Measurements from ENCODE around the gene ZSCAN21.

ZSCAN21 gene

GRCh38 chr7:100079024-100079560 is 29.5 kb downstream of the ZSCAN21 start:
- DNase-seq: no peak

- DNase-seq: peak; percentile 17
These were observed 31.4 kb downstream of the ZSCAN21 start for GRCh38 chr7:100080907-100081534.

- DNase-seq: peak; percentile 96
These were observed 32.0 kb downstream of the ZSCAN21 start, which contains the start of gene ZNF3 for GRCh38 chr7:100081535-100082102. TSS of gene ZNF3 (minus strand) at chr7:100081723. CDS start at chr7:100077357, 4,366 bp downstream.

GRCh38 chr7:100082978-100083377 is 33.4 kb downstream of the ZSCAN21 start:
- DNase-seq: no peak

- no peak for DNase-seq
These were observed 35.9 kb downstream of the ZSCAN21 start for GRCh38 chr7:100085515-100085914.

DNA sequence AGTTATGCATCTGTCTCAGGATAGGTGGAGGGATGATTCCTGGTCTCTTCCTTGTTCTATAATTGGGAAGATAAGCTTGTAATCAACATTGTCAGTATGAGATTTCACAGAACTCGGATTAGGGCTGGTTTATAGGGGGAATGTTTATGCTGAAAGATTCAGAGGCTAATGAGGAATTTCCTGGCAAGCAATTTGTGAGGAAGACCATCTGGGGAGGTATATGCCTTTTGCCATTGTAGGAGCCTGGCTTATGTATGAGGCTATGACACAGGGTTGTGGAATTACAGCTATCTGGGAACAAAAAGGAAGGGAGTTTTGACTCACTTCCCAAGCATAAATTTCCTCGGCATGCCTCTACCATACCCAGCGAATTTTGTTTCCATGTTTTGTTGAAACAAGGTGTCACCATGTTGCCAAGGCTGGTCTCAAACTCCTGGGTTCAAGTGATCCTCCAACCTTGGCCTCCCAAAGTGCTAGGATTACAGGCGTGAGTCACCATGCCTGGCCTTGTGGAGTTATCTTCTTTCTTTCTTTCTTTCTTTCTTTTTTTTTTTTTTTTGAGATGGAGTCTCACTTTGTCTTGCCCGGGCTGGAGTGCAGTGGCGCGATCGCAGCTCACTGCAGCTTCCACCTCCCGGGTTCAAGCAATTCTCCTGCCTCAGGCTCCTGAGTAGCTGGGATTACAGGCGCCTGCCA is 37.6 kb downstream of the ZSCAN21 start:
- DNase-seq: no peak

DNA sequence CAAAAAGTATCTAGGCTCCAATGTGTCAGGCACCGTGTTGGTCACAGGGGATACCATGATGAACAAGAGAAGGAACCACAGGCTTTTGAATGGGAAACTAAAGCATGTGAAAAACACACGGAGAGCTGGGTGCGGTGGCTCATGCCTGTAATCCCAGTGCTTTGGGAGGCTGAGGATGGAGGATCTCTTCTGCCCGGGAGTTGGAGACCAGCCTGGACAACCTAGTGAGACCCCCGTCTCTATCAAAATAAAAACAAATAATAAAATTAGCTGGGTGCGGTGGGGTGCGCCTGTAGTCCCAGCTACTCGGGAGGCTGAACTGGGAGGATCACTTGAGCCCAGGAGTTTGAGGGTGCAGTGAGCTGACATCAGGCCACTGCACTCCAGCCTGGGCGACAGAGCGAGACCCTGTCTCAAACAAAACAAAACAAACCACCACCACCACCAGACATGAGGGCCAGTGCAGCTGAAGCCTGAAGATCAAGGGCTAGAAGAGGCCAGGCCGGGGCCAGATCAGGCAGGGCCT is 38.6 kb downstream of the ZSCAN21 start:
- DNase-seq: no peak

GRCh38 chr7:100088621-100089457 is 39.3 kb downstream of the ZSCAN21 start, which contains the start of gene COPS6:
TSS of gene COPS6 (plus strand) at chr7:100088969. CDS start at chr7:100088991, 22 bp downstream.
- DNase-seq: peak; percentile 64

GRCh38 chr7:100089458-100090196 is 40.1 kb downstream of the ZSCAN21 start:
- DNase-seq: no peak

DNA sequence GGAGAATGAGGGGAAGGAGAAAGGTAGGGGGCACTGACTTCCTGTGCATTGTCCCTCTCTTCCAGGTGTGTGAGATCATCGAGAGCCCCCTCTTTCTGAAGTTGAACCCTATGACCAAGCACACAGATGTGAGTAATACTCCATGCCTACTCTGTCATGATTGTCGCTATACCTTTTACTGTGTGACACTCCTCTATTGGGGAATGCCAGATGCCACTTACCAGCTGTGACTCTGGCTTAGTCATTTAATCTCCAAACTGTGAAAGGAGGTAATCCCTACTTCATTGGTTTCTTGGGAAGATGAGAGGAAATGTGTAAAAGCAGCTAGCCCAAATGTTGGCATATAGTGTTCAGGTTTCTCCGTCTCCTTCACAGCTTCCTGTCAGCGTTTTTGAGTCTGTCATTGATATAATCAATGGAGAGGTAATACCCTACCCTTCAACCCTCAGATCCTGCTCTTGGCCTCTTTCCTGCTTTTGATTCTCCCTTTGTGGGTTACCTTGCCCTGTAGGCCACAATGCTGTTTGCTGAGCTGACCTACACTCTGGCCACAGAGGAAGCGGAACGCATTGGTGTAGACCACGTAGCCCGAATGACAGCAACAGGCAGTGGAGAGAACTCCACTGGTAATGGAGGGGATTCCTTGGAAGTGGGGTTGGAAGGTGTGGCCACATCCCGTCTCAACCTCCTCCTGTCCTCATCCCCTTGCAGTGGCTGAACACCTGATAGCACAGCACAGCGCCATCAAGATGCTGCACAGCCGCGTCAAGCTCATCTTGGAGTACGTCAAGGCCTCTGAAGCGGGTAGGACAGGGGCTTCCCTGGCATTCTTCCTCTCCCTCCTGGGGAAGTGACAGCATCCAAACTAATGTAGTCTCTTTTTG is 41.2 kb downstream of the ZSCAN21 start:
- no peak for DNase-seq

DNA sequence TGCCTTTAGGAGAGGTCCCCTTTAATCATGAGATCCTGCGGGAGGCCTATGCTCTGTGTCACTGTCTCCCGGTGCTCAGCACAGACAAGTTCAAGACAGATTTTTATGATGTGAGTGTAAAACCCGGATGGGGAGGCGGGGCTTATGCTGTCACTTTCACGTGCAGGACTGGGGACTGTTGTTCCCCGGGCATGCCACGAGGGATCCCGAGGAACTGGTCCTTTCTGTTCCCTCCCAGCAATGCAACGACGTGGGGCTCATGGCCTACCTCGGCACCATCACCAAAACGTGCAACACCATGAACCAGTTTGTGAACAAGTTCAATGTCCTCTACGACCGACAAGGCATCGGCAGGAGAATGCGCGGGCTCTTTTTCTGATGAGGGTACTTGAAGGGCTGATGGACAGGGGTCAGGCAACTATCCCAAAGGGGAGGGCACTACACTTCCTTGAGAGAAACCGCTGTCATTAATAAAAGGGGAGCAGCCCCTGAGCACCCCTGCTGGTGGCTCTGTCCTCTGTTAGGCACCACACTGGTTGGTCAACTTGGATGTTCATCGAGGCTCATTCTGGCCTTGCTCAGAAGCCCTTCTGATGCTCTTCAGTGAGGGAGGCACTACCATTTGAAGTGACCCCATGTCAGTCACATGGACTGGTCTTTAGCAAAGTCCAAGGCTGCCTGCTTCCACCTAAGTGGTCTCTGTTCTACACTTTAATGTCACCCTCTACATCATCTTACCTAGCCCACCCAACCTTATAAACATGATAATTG is 42.0 kb downstream of the ZSCAN21 start:
- DNase-seq: peak; percentile 16

DNA sequence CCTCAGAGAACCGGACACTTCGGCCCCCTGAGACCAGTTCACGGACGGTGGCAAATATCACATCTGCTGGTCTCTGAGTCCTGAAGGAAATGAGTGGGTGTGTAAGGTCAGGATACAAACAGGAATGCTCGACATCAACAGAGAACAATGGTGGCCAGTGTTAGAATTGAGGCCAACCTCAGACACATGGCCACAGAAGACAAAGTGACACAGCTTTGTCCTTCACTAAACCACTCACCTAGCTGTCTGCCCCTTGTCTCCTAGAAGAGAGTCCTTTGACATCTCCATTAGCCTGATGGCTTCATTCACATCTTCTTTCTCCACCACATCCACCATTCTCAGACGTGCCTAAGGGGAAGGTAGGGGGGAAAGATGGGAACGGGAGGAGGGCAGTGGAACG is 43.5 kb downstream of the ZSCAN21 start:
- DNase-seq: no peak

DNA sequence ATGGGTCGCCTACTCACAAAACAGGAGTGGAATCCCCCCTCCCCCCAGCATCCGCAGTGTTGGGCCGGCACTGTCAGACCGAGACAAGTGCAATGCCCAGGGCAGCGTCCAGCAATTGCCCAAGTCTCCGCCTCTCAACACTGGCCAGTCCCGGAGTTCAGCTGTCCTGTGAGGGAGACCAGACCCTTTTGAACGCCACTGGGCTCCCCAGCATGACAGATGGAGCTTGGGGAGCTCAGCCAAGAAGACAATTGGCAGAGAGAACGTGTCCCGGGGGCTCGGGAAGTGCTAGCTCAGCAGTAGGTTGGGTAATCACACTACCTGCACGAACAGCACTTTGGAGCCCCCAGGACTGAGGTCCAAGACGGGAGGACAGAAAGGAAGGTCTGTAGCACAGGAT is 43.9 kb downstream of the ZSCAN21 start:
- DNase-seq: no peak

- DNase-seq: no peak
These were observed 44.4 kb downstream of the ZSCAN21 start for GRCh38 chr7:100093925-100094486.

GRCh38 chr7:100095289-100095688 is 45.7 kb downstream of the ZSCAN21 start:
- DNase-seq: no peak

DNA sequence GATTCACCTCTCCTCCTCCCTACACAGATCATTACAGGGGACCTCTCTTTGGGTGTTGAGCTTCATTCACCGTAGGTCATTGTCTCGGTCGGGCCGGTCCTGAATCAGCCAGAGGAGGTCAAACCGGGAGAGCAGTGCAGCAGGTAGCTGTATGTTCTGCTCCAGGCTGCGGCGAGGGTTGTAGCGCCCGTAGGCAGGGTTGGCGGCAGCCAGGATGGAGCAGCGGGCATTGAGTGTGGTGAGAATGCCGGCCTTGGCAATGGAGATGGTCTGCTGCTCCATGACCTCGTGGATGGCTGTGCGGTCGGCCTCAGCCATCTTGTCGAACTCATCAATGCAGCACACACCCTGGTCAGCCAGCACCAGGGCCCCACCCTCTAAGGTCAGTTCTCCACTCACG is 46.1 kb downstream of the ZSCAN21 start:
- no peak for DNase-seq

DNA sequence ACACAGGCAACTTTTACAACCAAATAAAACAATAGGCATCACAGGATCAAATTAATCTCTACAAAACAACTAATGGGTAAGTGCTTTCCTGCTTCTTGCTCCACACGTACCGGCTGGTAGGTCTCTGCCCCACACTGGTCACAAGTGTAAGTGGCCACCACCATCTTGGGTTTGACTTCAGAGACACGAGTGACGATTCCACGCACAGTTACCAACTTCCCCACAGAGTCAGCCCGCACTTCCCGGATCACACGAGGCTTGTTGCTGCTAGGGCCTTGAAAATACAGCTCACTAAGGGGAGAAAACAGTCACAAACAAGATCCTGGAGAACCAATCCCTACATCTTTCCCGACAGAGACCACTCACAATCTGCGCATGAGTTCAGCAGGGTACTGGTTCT is 49.3 kb downstream of the ZSCAN21 start:
- DNase-seq: no peak

GRCh38 chr7:100099452-100099851 is 49.9 kb downstream of the ZSCAN21 start:
- no peak for DNase-seq

- DNase-seq: peak; percentile 86
These were observed 50.9 kb downstream of the ZSCAN21 start for GRCh38 chr7:100100420-100101015.
